Fibroblast of skin of right quadriceps (primary cell): Measurements from ENCODE around the gene PRIM2.
"Not testable (repeated sequence)": the region's sequence is repeated elsewhere in the genome, so short reads cannot be mapped to it uniquely, and the experiment has no call there.

ENCODE experiments used
- DNase-seq: peaks from one replicate; pipeline ENCODE4 v3.0.0-alpha.2; 2013

PRIM2 gene

DNA sequence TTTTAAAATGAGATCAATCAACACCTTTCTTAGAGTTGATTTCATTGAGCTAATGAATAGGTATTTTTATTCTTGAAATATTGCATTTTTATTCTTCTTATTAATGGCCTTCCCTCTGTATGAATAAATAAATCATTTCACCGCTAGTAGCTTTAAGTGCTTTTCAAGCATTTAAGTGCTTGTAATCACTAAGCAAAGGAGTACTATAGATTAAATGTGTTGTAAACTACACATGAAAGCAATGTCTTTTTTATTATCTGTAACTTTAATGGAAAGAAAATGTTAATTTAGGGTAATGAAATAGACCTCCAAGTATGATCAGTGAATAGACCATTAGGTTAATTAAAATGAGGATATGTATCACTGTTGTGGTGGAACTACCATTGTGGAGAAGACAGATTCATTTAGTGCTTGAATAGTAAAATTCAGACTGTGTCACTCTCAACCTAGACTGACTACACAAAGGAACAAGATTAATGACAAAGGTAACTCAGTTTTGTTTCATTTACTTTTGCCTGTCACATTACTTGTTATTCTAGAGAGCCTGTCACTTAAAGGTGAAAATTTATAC is 132.2 kb downstream of the PRIM2 start:
- not testable (repeated sequence) for DNase-seq

DNA sequence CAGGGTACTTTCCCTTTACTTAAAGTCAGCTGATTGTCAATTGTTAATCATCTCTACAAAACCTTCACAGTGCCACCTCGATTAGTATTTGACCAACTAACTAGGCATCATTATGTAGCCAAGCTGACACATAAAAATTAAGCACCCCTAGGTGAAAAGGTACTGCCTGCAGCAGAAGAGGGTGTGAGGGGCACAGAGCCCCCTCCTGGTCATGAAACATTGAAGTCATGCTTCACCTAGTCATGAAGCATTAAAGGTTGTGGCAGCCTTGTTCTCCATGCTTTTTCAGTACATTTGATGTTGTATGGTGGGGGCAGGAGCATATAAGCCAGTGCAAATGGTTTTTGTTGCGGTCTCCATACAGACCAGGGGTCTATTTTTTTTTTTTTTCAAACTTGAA is 142.4 kb downstream of the PRIM2 start:
- not testable (repeated sequence) for DNase-seq

DNA sequence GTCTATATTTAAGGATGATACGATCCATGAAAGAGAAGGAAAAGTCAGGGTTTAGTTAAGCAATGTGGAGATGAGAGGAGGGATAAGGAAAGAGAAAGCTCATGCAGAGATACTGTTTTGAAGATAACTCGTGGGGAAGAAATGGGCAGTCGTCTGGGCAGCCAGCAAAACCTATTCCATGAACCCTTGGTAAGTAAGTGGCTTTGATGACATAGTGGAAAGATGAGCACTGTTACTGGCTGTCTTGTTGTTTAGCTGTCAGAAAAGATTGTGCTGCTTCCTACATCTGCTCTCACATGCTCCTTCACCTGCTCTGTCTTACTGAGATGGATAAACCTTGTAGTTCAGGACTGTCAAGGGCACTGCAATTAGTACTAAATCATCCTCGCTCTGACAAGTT is 143.6 kb downstream of the PRIM2 start:
- DNase-seq = not testable (repeated sequence)

DNA sequence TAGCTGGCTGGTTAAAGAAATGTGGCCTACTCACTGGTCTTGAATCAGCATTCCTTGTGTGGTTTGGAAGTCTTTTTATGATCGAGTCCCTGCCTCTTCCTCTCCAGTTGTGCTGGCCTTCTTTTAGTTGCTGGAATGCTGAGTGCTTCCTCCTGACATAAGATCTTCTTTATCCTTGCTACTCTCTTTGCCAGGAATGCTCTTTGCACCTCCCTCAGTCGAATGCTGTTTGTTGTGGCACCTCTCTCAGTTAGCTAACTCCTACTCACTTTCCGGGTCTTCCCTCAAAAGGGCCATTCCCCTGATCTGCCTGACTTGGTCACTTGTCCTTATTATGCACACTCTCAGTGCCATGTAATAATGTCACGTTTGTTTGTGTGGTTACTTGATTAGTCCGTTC is 146.4 kb downstream of the PRIM2 start:
- DNase-seq = peak; percentile 34

DNA sequence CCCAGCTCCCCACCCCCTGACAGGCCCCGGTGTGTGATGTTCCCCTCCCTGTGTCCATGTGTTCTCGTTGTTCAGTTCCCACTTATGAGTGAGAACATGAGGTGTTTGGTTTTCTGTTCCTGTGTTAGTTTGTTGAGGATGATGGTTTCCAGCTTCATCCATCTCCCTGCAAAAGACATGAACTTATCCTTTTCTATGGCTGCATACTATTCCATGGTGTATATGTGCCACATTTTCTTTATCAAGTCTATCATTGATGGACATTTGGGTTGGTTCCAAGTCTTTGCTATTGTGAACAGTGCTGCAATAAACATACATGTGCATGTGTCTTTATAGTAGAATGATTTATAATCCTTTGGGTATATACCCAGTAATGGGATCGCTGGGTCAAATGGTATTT is 148.5 kb downstream of the PRIM2 start:
- DNase-seq = not testable (repeated sequence)

DNA sequence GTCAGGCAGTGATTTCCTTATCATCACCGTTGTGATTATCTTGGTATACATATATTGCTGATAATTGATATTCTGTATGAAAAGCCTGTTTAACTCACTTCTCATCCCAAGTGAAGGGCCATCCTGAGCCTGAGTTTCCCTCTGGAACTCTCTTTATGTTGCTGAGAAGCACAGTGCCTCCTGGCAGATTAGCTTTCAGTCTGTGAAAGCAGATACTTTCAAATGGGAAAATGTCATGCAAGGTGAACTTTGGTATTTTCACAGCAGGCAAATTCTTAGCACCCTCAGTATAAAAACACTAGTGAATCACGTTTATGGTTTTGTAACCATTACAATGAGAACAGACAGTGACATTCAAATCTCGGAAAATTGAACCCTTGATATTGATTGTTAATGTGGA is 151.6 kb downstream of the PRIM2 start:
- DNase-seq = no peak

DNA sequence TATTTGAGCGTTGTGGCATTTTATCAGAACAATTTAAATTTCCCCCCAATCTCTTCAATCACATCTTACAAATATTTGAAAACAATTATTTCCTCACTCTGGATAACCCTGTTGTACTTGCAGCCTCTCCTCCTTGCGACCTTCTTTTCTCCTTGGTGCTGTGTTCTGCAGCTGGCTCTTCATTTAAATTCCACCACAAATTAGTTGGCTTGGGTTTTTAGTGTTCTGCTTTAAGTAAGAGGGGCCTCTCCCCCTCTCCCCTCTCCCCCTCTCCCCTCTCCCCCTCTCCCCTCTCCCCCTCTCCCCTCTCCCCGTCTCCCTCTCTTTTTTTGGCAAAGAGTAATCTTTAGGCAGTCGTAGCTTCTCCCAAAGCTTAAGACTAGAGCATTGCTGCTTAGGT is 152.7 kb downstream of the PRIM2 start:
- DNase-seq = not testable (repeated sequence)

DNA sequence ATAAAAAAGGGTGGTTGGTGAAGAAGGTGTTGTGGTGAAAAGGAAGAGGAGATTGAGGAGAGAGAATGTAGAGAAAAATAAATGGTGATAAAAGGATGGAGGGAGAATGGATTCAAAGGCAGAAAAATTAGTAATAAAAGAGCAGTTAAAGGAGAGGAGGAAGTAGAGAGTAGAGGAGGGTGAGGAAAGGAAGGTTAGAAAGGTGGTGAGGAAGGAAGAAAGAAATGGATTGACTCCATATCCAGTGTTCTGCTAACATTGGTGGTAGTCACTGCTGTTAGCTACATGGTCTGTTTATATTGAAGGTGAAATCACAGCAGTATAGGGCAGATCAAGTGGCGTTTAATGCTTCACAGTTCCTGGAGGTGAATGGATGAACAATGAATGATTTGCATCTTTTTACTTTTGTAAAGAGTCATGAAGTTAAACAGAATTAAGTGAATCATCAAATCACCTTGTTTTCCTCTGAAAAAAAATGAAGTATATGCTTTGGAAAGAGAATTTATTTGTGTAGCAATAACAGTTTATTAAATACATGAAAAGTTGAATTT is 154.0 kb downstream of the PRIM2 start:
- DNase-seq = not testable (repeated sequence)

DNA sequence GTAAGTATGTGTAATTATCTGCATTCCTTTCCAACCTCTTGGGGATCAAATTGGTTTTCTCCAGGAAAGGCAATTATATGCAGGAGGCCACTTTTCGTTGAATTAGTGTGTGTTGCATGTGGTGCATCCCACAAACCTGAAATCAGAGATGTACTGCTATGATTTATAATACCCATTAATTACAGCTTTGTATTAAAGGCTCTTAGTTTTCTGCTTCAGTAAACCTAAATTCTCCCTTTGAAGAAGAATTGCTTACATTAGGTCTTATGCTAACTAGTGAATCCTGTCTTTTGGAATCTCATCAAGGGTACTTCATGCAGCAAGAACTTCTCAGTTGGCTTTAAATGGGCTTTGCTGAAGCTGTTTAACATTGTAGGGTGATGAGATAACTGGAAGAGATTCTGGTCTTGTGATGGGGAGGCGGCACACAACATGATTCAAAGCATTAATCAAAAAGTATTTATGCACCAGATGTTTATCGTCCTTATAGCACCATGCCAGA is 155.5 kb downstream of the PRIM2 start:
- DNase-seq = peak; percentile 97

DNA sequence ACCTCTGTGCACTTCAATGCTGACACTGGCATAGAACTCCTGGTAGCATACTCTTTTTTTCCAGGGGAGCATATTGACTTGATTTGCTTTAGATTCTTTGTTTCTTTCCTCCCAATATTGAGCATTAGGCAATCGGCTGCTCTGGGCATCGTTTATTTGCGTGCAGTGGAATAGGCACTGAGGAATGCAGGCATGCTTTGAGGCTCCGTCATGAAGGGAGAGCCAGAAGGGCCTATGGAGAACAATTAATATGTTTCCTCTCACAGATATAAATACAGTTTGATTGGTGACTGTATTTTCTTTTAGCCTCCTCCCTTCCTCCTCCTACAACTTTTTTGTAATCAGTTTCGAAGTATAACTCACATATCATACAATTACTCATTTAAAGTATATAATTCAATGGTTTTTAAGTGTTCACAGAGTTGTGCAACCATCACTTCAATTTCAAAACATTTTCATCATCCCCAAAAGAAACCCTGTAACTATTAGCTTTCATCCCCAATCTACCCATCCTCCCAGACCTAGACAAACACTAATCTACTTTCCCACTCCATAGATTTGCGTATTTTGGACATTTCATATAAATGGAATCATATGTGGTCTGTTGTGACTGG is 157.5 kb downstream of the PRIM2 start:
- peak; percentile 88 for DNase-seq

DNA sequence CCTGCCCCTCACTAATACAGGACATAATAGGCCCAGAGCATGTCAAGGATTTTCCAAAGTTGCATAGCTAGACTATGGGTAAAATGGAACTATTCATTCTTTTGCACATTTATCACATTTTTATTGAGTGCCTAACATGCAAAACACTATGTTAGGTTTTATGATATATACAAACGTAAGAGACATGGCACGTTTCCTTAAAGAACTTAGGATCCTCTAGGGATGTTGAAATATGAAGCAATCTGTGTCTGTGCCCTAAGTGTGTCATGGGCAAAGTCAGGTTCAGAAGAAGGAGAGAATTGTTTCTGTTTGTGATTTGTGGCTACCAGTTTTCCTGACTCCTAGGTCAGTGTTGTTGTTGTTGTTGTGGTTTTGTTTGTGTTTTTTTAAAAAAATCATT is 158.2 kb downstream of the PRIM2 start:
- DNase-seq = peak; percentile 59

DNA sequence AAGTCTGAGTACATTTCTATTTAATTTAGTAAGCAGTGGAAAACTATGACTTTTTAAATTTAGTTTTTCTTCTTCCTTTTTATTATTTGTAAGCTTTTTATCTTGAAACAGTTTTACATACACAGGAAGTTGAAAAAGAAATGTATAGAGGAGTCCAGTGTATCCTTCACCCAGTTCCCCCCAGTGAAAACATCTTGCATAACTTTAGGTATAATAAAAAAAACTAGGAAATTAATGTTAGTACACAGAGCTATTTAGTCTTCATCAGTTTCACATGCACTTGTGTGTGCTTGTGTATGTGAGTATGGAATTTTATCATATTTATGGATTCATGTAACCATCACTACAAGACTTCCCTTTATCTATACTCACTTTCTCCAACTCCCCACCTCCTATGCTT is 162.8 kb downstream of the PRIM2 start:
- DNase-seq = not testable (repeated sequence)

DNA sequence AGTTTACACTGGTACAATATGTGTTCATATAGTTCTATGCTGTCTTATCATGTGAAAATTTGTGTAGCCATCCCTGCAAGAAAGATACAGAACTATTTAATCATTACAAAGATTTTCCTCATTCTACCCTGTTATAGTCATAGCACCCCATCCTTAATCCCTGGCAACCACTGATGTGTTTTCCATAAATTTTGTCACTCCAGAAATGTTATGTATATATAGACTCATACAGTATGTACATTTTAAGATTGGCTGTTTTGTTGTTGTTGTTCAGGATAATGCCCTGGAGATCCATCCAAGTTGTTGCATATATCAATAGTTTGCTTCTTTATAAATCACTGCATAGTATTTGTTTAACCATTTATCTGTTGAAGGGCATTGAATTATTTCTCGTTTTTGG is 163.7 kb downstream of the PRIM2 start:
- not testable (repeated sequence) for DNase-seq

DNA sequence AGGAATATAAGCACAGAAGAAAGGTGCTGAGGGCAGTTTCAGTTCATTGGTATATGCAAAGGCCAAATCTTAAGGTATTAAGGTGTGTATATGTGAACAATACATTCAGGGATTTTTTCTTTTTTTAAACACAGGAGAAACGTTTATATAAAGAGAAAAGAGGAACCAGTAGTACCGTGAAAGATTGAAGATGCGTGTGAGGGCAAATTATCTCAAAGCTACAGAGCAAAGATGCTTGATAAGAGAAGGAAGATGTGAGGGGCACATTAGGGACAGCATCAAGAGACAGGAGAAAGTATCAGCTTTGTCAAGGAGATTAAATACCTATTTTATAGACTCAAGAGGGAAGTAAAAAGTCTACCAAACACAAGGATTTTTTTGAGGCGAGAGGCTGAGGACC is 165.0 kb downstream of the PRIM2 start:
- not testable (repeated sequence) for DNase-seq

DNA sequence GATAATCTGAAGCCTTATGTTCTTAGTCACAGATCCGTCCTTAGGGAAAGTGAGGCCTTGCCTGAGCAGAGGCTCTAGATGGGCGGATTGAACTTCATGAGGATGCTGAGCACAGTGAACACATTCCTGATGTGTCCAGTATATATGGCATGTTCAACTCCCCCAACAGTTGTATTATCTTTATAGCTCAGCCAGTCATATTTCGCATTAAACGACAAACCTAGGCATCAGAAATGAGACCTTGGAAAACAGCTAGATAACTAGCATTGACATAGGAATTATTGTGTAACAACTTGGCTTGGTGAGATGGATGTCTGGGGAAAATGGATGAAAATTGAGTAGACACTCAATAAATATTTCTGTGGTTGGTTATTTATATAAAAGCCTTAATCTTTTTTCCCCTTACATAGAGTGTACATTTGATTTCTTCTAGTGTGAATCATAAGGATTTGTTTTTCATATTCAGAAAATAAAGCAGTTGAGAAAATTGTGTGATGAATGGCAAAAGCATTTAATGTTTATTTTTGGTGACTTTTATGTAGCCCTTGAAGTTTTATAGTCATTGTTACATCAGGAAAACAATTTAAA is 169.2 kb downstream of the PRIM2 start:
- peak; percentile 80 for DNase-seq

DNA sequence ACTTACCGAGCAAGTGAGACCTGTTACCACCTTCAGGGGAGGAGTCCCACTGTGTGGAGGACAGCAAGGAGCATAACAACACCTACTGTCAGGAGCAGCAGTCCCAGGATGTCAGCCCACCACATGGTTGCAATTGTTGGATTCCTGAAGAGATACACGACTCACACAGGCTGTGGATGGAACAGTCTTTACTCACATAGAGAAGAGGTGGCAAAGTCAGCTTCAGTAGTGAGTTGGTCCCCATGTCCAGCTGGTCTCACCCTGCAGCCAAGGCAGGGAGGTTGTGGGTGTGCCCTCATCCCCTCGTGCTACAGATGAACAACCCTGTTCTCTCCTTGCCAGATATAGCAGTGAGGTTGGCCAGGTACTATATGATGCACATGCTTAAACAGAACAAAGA is 171.1 kb downstream of the PRIM2 start:
- DNase-seq = peak; percentile 15

DNA sequence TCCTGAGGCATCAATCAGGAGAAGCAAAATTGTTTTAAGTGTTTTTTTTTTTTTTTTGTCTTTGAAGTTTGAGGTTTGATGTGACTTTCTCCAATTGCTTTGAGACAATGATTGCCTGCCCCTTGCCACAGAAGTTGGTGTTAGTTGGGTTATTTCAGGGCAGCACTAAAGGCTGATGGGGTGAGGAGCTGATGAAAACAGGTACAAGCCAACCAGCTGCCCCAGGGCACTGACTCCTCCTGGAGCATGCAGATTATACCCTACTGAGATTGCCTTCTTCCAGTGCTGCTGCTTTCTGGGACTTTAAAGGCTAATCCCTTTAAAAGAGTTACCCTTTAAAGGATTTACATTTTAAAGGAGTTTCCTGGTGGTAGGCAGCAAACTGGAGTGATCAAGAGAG is 172.5 kb downstream of the PRIM2 start:
- not testable (repeated sequence) for DNase-seq

DNA sequence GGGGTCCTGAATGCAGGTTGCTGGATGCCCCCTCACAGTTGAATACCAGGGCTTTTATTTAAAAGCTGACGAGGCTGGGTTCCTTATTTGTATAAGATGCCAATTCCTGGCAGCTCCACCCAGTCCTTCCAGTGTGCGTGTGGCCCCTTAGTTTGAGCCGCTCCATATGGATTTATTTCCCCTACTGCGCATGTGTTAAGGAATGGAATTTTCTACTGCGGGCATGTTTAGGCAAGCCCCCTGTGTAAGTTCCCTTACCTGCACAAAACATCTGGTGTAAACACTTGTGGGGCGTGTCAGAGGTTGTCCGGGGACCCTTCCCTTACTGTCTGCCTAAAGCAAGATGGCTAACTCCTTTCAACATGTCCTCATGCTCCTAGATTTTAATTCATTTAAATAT is 174.4 kb downstream of the PRIM2 start:
- not testable (repeated sequence) for DNase-seq

DNA sequence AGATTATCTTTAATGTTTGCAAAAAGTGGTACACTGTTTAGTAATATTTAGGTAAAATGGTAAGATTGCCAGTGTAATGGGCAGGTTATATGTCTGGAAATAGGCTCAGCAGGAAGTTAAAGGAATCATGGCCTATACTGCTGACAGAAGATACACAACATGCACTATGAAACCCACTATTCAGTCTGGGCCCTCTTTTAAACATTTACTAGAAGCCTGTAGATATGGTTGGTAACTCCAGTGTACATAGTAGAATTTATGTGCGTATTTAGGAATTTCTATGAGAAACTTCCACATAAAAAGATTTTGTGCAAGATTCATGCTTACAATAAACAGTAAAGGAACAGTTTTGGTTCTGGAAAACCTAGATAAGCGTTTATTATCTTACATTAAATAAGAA is 178.8 kb downstream of the PRIM2 start:
- DNase-seq = not testable (repeated sequence)

DNA sequence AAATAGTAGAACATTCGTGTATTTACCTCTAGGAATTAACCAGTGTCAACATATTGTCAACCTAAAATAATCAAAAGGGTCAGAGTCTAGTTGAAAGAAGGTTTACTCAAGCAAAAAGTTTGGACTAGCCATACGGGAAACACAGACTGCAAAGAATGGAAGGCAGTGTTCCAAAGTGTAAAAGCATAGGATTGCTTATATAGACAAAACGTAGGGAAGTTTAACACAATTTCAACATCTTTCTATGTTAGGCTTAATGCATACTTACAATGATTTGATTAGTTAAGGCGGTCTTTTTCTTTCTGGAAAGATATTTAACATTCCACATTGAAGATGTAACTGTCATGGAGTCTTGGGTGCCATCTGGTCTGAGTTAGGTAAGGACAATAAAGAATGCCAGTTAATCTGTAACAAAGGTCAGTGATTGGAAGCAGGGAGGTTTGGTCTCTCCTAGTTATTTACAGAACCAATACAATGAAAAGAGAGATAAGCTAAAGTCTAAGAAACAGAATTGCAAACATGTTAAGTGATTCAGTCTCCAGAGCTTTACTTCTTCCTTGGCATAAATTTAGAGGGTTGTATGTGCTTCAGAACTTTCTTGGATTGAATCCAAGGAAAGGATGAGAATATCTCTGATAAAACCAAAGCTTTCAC is 183.1 kb downstream of the PRIM2 start:
- DNase-seq = peak; percentile 81

DNA sequence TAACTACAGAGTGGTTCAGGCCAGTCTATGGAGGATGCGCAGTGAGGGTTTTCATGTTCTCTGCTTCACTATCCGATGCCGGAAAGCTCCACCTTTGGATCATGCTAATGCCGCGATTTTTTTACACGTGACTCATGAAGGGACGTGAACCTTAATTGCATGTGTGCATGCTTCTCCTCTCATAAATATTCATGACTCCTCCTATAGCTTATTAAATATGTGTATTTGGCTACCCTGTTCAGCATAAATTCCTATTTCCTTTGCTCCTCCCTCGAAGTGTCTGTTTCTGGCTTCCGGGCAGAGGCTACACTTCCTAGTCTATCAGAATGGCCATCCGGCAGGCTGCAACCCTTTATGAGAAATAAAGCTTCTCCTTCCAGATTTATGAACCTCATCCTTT is 185.0 kb downstream of the PRIM2 start:
- not testable (repeated sequence) for DNase-seq

DNA sequence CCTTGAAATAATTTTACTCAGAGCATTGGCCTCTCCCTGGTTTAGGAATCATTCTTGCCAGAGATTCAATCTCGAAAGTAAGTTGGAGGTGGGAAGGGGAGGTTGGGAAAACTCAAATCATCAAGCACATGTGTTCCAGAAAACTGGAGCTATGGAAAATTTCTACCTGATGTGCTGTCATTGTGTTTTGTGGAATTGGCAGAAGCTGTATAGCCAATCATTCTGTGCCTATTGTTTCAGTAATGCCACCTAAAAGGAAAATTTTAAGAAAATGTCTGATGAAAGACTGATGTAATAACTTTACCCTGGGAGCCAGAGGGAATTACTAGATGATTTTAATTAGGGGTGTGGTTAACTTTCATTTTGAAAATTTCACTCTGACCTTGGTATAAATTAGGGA is 187.8 kb downstream of the PRIM2 start:
- not testable (repeated sequence) for DNase-seq

DNA sequence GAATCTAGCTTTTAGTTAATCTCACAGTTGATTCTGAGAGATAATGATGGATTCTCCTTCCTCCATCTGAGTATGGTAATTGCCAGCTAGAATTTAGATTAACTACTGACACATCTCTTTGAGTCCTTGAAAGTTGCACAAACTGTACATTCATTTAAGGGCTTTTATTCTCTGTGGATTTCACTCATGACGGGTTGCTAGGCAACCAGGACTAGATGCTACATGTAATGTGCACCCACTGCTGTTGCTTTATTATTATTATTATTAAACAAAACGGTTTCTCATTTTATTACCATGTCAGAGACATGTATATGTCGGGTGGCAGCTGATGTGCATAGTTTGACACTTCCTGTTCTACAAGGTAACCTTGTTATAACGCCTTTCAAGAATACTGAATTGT is 193.0 kb downstream of the PRIM2 start:
- not testable (repeated sequence) for DNase-seq

DNA sequence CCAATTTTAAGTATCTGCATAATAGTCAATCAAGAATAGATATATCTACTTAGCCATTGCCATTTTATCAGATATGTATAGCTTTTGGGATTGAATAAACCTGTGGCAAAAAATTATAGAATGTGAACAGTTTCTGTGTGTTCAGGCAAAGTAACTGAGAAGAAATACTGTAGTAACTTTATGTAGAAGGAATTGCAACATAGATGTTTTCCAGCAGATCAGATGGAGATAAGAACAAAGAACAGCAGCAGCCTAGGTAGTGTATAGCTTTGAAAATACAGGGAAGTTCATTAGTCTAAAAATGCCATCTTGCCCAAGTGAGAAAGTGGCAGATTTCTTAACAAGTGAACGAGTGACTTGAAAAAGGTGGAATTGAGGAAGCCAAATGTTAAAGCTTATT is 197.7 kb downstream of the PRIM2 start:
- not testable (repeated sequence) for DNase-seq
